ENCODE results near the gene HCRTR2. TPM values are rescaled to one million over a fixed set of nuclear protein-coding genes. Genes with fewer than 3 reads are reported as not detected.

Gene HCRTR2
- total RNA-seq, 1 donor from 2014 or later: not detected

DNA sequence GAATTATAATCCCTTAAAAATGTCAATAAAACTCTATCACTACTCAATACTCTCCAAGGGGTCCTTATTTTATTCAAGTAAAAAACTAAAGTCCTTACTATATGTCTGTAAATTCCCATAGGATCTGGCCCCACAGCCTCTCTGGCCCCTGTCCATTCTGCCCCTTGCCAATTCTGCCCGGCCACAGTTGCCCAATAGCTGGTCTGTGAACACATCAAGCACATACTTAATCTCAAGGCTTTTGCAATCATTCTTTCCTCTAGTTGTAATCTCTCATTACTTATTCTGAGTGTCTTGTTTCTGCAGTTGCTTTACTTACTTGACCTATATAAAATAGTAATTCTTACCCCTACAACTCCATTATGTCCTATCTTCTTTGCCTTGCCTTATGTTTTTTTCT lies 130.4 kb downstream of the HCRTR2 start:
- ATAC-seq (peak; percentile 46), DNase-seq (peak; percentile 63)
- TF ChIP-seq, protein P1, sequence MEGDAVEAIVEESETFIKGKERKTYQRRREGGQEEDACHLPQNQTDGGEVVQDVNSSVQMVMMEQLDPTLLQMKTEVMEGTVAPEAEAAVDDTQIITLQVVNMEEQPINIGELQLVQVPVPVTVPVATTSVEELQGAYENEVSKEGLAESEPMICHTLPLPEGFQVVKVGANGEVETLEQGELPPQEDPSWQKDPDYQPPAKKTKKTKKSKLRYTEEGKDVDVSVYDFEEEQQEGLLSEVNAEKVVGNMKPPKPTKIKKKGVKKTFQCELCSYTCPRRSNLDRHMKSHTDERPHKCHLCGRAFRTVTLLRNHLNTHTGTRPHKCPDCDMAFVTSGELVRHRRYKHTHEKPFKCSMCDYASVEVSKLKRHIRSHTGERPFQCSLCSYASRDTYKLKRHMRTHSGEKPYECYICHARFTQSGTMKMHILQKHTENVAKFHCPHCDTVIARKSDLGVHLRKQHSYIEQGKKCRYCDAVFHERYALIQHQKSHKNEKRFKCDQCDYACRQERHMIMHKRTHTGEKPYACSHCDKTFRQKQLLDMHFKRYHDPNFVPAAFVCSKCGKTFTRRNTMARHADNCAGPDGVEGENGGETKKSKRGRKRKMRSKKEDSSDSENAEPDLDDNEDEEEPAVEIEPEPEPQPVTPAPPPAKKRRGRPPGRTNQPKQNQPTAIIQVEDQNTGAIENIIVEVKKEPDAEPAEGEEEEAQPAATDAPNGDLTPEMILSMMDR (IDR thresholded peaks at IDR 0.05): no peak

DNA sequence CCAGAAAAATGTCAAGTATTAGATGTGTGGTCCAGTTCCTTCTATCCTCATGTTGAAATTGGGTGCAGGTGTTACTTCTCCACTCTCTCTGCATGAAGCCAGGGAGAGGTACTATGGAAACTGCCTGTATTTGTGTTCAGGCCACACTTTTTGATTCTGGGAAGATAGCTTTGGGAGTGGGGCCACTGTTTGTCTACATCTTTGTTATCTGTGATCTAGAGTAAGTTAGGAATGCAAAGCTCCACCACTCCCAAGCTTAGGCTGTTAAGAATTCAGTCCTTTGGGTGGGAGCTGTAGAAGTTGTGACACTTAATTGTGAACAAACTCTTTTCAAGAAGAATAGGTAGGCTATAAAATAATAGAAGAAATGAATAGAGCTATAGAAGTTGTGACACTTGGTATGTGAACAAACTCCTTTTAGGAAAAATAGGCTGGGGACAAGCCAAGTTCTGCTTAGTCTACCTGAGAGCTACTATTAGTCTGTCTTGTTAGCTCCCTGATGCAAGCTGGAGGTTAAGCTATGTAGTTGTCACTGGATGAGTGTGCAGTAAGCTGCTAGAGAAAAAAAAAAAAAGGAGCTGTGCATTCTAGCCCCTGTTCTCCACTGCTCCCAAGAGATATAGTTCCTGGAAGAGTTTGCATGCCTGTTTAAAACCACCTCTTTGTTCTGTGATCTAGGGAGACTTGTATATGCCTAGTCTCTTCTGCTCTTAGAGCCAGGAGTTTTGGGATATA lies 145.8 kb downstream of the HCRTR2 start:
- intact Hi-C loops (cut with DNase I): no loop called here

More for the DNA sequence above, 130.4 kb downstream of the HCRTR2 start:
- no peaks in the 10 kb centered on the region for H3K4me1 ChIP-seq
- no peak overlapping the region for H3K4me3 ChIP-seq
- H3K36me3 ChIP-seq: no peaks in the 10 kb centered on the region
- H3K27ac ChIP-seq: no peak overlapping the region
- H3K27me3 ChIP-seq: no peaks in the 10 kb centered on the region
- no peaks in the 10 kb centered on the region for H3K9me3 ChIP-seq
- intact Hi-C loops (cut with DNase I): no loop called here

DNA sequence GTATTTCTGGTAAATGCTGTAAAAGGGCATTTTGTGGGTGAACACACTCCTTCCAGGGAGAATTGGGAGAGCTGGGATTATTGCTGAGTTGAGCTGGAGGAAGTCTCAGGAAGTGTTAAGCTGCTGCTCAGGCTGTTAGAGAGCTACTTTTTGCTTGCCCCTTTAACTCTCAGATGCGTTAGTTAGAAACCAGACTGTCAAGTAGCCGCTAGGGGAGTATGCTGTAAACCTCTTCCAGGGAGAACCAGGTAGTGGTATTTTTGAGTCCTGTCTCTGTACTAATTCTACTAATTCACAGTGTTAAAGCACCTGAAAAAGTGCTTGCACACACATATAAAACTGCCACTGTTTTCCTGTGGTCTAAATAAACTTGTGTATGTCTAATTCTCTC lies 146.4 kb downstream of the HCRTR2 start:
- no peaks in the 10 kb centered on the region for H3K36me3 ChIP-seq
- H3K4me3 ChIP-seq: no peak overlapping the region
- no peak overlapping the region for H3K27ac ChIP-seq
- DNase-seq: no peak
- no peaks in the 10 kb centered on the region for H3K27me3 ChIP-seq
- TF ChIP-seq, protein P1 (IDR thresholded peaks at IDR 0.05): no peak
- H3K4me1 ChIP-seq: no peaks in the 10 kb centered on the region
- intact Hi-C loops (cut with DNase I): no loop called here
- no peaks in the 10 kb centered on the region for H3K9me3 ChIP-seq
- no peak for ATAC-seq

More for the DNA sequence above, 145.8 kb downstream of the HCRTR2 start:
- Histone ChIP-seq H3K27me3 (no peaks in the 10 kb centered on the region), H3K4me3 (no peak overlapping the region), H3K4me1 (no peaks in the 10 kb centered on the region), H3K27ac (no peak overlapping the region), H3K9me3 (no peaks in the 10 kb centered on the region), H3K36me3 (no peaks in the 10 kb centered on the region)
- ATAC-seq (no peak), DNase-seq (no peak)
- TF ChIP-seq, protein P1 (IDR thresholded peaks at IDR 0.05): no peak

DNA sequence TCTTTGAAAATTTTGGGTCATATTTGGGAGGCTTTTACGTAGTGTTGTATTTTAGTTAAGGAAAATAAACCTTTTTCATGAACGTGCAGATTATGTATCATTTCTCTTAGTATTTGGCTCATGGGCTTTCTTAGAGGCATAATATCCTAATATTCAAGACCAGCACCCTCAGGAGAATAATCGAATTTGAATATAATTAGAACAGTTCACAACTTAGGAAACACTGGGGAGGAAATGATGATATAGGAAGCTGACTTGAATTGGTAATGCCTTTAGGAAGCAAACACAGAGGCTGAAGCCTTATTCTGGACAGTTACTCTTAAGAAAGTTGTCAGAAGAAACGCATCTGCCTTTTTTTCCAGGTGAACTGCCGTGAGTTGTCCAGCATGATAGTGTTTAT lies 152.9 kb downstream of the HCRTR2 start, which contains the start of gene GFRAL:
Gene GFRAL (plus strand): TSS at position 301 of the 400 bp plus-strand sequence. CDS start 86 bp downstream, at position 387.
- TF ChIP-seq, protein P1 (IDR thresholded peaks at IDR 0.05): no peak
- H3K36me3 ChIP-seq: no peaks in the 10 kb centered on the region
- no peak for ATAC-seq
- H3K9me3 ChIP-seq: no peaks in the 10 kb centered on the region
- no peak for DNase-seq
- no peaks in the 10 kb centered on the region for H3K4me1 ChIP-seq
- no peak within 1 kb of the TSS for H3K27ac ChIP-seq
- intact Hi-C loops (cut with DNase I): no loop called here
- H3K4me3 ChIP-seq: no peak within 1 kb of the TSS
- no peaks in the 10 kb centered on the region for H3K27me3 ChIP-seq

Other genes with a start within 250 kb of the HCRTR2 start
- gene GFRAL, start 153.0 kb downstream of the HCRTR2 start, total RNA-seq: not detected

Data from upper lobe of right lung (tissue), 1 donor.